Hindlimb muscle (tissue), 1 donor: ENCODE results near the gene FAM216B. TPM values are rescaled to one million over a fixed set of nuclear protein-coding genes. Genes with fewer than 3 reads are reported as not detected.
"Not testable (repeated sequence)": the region's sequence is repeated elsewhere in the genome, so short reads cannot be mapped to it uniquely, and the experiment has no call there.

Experiments
- DNase-seq: peaks from one replicate; pipeline ENCODE4 v3.0.0-alpha.2; 2013
- polyA plus RNA-seq: library from polyadenylated mRNA; unstranded; fragments of 120-200 nt; gene quantifications from one replicate; pipeline ENCODE4 v1.2.1, GENCODE V29; 2013; ENCODE audit not compliant: insufficient read length

The FAM216B gene
- polyA plus RNA-seq, 1 donor: 0.06 TPM

DNA sequence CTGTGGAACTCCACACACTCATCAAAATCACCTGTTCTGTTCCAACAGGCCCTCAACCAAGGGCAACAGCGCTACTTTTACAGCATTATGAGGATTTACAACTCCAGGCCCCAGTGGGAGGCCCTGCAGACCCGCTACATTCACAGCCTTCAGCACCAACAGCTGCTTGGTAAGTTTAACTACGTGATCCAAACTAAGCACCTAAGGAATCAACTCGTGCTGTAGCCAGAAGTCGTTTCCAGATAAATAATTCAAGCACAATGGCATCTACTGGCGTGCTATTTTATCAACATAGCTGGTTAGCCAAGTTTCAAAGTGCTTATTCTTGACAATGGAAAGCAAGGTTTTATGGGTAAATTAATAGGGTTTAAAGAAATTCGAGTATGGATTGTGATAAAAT lies 5.3 kb downstream of the FAM216B start:
- no peak for DNase-seq

DNA sequence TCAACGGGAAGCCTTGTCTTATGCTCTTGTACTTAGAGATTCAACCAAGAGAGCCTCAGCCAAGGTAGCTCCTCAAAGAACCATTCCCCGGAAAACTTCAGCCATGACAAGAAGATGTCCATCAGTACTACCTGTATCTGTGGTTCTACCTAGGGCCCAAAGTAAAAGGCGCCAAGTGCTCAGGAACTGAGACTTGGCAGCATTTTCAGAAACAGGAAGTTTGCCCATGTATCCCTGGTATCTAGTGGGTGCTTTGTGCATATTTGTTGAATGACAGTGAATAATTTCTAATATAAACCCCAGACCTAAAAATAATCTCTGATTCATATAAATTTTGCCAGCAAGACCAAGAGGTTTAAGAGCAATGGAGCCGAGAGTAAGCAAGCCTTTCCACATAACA lies 7.2 kb downstream of the FAM216B start:
- DNase-seq: no peak

GRCh38 chr13:42792154-42792553 lies 10.8 kb downstream of the FAM216B start:
- no peak for DNase-seq

DNA sequence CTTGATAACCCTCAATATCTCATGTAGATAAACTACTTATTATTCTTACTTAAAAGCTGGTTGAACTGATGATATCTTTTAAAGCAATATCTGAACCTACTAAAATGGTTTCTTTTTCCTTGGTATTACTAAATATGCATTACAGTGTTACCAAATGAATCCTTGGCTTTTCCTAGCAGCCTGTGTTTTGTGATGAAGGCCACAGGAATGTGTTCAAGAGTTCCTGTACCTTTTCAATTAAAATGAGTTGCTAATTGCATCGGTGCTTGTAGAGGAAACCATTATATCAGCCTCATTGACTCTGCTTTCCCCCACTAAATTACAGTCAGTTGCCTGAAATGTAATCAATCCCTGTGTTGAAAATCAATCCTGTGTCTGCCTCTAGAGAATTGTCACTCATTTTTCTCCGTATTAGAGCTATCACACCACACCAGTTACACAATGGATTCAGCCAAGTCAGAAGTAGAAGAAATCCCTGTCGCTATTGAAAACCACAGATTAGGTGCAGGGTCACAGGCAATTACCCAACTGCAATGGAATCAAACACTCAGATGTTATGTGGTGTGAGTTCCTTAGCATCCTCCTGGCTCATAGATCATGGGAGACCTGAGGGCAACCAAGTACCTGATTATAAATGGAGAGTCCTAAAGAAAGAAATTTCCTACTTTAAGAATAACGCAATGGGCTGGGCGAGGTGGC lies 13.3 kb downstream of the FAM216B start:
- DNase-seq: no peak

GRCh38 chr13:42795666-42796065 lies 14.3 kb downstream of the FAM216B start:
- DNase-seq: no peak

DNA sequence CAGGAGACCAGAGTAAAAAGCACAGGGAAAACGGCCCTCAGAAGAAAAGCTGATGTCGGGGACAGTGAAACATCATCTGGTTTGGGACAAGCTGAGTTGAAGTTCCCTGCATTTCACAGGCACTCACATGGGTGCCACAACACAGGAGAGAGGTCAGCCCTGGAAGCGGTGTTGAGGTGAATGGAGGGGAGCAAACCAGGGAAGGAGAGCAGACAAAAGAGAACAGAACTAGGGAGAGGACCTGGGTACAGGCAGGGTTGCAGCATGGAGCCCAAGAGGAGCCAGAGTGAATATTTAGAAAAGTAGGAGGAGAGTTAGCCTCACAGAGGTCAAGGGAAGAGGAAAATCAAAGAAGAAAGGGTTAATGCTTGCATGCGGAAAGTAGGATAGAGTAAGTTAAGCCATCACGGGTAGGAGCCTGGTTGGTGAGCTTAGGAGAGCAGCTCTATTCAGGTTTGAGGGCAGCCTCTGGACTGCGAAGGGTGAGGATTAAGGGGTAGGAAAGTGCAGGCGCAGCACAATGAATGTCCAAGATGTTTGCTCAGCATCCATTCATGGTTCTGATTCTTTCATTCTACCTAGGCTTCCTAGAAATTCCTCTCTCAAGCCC lies 15.5 kb downstream of the FAM216B start:
- no peak for DNase-seq

- no peak for DNase-seq
Observed at GRCh38 chr13:42798118-42798517, 16.7 kb downstream of the FAM216B start.

DNA sequence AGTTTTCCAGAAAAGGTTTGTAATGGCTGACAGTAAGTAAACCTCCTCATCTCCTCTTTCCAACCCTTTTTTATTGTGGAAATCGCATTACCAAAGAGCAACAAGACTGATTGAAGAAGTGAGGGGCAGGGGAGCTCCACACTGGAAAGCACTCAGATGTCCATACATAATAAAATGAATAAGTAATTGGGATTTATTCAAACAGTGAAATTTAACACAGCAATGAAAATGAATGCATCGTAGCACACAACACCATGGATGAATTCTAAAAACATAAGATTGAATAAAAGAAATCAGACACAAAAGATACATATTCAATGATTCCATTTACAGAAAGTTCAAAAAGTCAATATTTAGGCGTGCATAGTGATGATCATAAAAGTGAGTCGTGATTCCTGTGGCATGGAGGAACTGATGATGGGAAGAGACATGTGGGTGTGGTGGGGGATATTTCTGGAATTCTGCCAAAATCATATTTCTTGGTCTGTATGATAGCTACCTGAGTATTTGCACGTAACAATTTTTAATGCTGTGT lies 18.8 kb downstream of the FAM216B start:
- no peak for DNase-seq

DNA sequence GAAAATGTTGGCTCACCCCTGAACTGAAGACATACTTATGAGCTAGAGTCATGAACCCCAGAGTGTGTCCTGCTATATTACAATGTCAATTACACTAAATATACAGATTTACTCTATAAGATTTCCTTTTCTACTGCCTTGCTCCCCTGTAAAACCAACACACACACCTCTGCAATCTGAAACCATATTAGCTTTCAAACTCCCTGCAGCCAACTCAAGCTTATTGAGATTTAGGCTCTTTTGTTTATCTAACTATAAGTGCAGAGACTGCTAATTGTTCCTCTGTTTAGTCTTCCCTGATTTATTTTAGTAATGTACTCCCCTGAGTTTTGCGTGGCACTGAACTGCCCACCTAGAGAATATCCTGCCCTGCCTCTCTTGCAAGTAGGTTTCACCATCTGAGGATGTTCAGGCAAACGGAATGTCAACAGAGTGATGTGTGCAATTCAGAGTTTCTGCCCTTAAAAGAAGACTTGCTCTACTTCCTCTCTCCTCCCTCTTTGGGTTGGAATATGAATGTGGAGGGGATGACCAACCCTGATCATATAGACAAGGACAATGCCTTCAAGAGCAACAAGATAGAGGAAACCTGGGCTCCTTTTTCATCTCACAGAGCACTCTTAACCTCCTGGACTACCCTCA lies 22.3 kb downstream of the FAM216B start:
- DNase-seq: no peak

DNA sequence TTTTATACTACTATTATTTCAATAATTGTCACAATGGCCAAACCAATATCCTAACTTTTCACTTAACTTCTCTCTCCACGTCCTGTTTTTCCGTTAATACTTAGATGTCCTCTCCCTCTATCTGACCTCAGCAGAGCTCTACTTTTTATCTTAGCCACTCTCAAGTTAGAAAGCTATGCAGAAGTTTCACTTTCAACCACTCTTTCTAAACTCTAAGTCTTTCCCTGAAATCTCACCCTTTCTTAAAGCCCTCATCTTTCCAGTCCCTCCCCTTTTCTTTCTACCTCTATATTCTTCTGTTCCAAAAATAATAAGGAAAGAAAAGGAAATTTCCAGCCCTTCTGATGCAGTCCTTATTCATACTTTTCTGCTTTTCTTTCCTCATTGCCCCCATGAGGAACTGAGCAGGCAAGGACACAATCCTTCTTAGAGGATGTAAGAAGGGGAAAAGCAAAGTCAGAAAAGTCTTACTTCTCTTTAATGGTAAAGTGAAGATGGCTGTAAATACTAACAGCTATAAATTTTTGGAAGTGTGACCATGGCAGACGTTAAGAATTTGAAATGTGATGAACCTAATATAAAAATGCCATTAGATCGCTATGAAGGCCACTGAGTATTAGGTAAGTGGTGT lies 23.0 kb downstream of the FAM216B start:
- DNase-seq: no peak

DNA sequence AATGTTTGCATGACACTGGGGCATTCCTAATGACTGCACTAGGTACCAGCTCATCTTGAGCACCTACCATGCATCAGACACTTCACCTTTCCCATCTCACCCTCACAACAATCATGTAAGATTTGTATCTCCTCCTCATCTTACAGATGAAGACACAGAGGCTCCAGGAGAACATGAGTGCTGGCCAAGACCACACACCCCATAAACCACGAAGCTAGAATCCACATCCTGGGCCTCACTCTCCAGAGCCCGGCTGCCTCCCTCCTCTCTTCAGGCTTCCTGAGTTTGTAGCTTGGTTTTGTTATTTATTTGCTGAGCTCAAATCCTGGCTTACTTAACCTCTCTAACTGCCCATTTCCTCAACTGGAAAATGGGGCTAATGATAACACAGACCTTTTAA lies 25.9 kb downstream of the FAM216B start:
- no peak for DNase-seq

- no peak for DNase-seq
Observed at GRCh38 chr13:42807866-42808265, 26.5 kb downstream of the FAM216B start.

DNA sequence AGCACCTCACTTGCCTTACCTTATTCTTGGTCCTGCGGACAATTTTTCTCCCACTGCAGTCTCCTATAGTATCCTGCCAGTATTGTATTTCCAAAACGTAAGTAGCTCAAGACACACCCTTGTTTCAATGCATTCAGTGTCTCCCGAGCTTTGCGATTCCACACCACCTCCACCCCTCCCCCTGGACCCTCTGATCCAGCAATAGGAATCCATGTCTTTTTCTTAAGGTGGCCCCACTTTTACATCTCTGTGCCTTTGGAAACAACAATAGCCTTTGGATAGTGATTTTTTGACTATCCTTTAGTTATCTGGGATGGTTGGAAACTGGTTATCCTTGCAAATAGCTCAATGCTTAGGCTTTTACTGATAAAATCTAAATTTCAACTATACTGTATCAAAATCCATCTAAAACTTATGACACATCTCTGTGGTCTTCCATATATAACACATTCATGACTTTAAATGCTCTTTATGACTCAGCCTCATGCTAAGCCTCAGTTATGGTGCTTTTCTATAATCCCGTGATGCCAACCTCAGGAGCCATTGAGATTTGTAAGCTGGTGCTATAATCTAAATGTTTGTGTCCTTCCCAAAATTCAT lies 27.1 kb downstream of the FAM216B start:
- no peak for DNase-seq

GRCh38 chr13:42812316-42812715 lies 30.9 kb downstream of the FAM216B start:
- no peak for DNase-seq

DNA sequence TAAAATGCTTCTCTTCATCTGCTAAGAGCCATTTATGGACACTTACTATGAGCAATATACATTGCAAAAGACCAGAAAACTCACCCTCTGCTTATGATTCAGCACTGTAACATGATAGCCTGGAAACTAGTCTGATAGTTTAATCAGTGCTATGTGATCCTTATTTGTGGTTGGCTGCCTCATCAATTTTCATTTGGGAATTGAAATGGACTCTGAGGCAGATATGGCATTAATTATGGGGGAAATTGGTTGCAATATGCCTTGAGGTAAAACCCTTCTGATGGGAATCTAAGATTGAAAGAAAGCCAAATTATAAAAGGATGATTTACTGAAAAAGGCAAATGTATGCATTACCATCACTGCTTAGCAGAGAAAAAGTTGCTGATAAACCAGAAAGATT lies 33.5 kb downstream of the FAM216B start:
- no peak for DNase-seq

- no peak for DNase-seq
Observed at GRCh38 chr13:42815681-42816080, 34.3 kb downstream of the FAM216B start.

GRCh38 chr13:42816538-42816937 lies 35.2 kb downstream of the FAM216B start:
- no peak for DNase-seq

- DNase-seq: not testable (repeated sequence)
Observed at GRCh38 chr13:42819687-42820086, 38.3 kb downstream of the FAM216B start.

- DNase-seq: no peak
Observed at GRCh38 chr13:42820451-42820850, 39.1 kb downstream of the FAM216B start.

DNA sequence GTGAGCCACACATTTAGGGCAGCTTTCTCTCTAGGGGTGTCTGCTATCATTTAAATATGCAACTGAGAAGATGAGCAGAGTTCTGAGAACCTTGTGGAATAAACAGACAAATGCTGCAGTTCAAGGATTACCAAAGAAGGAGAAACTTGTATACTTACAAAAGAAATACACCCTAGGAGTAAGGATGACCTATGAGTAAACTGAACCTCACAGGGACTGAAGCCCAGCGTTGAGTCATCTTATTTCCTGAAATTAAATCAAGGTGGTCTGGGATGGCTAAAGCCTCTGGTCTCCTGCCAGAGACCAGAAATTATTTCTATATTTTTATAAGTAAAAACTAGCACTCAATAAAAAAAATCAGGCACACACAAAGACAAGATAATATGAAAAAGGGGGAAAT lies 40.1 kb downstream of the FAM216B start:
- DNase-seq: no peak

DNA sequence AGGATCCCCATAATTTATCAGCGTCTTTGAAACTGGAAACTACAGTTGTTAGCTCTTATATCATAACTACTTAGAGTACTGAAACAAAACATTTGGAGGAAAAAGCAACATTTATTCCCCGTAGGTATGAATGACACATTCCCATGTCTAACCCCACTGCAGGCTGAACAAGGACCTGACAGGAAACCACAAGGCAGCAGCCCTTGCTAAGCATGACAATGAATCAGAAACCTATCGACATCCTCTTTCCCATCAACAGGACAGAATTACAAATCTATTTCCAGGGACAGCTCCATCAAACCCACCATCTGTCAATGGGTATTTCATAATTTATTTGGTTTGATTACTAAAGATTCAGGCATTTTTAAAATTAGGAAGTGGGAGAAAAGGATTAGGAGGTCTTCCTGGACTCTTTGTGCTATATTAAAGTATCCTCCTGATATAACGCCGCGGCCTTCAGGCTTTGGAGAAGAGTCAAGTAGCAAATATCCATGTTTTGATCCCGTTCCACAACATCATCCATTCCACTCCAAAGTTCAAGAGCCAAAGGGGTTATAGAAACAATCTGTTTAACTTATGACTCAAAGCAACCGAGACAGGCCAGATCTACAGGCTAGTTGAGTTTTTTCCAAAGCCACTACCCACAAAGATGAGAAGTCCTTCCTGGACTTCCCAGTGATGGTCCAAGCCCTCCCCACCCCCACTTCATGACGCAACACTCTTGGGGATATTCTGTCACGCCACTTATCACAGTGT lies 51.1 kb downstream of the FAM216B start:
- no peak for DNase-seq

DNA sequence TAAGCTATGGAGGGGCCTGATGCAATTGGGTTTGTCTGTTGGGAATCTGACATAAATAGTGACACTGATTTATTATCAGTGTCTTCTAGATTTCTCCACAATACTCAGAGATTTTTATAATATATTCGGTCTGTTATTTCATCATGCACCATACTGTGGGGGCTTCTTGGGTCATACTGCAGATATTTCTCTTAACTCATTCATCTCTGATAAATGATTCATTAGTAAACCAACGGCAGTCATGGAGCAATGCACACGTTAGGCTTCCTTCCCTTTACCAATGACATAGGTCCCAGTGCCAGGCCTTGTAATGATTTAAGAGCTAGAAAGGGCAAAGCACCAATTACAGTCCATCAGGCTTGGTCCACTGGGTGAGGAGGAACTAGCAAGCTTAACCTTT lies 53.6 kb downstream of the FAM216B start:
- DNase-seq: no peak
